Astrocyte (in vitro differentiated cells and primary cell): ENCODE measurements around the gene TFEB. TPM values are rescaled to one million over a fixed set of nuclear protein-coding genes. Genes with fewer than 3 reads are reported as not detected.

Source experiments
- DNase-seq: peaks from one replicate; pipeline ENCODE4 v3.0.0-alpha.2; 2010; ENCODE audit warnings: low read depth
- FAIRE-seq: peaks from 2 replicates; lab custom pipeline; 2011; peaks lifted over from hg19 to GRCh38; lab: Jason Lieb, UNC
- H2AFZ ChIP-seq: 2 replicates; pipeline ENCODE4 v1.6.0; 2012; ENCODE audit warnings: low read depth, low read length, inconsistent platforms
- H3K27ac ChIP-seq: 2 replicates; pipeline ENCODE4 v1.5.1; 2011; ENCODE audit warnings: low read depth, low read length, inconsistent platforms
- H3K27me3 ChIP-seq: 2 replicates; pipeline ENCODE4 v1.6.0; 2011; ENCODE audit warnings: low read length, inconsistent platforms; ENCODE audit not compliant: insufficient read depth
- H3K36me3 ChIP-seq: 2 replicates; pipeline ENCODE4 v1.5.1; 2011; ENCODE audit warnings: low read length, inconsistent platforms; ENCODE audit not compliant: insufficient read depth
- H3K4me1 ChIP-seq: 2 replicates; pipeline ENCODE4 v1.5.1; 2011; ENCODE audit warnings: low read length, inconsistent platforms; ENCODE audit not compliant: insufficient read depth
- H3K4me2 ChIP-seq: 2 replicates; pipeline ENCODE4 v1.6.0; 2012; ENCODE audit warnings: low read length, inconsistent platforms
- H3K4me3 ChIP-seq: 2 replicates; pipeline ENCODE4 v1.5.1; 2011; ENCODE audit warnings: low read depth, mild to moderate bottlenecking, low read length, inconsistent platforms; ENCODE audit not compliant: insufficient read depth
- H3K79me2 ChIP-seq: 2 replicates; pipeline ENCODE4 v1.6.0; 2012; ENCODE audit warnings: mild to moderate bottlenecking, low read length, inconsistent platforms; ENCODE audit not compliant: insufficient read depth
- H3K9ac ChIP-seq: 2 replicates; pipeline ENCODE4 v1.6.0; 2012; ENCODE audit warnings: mild to moderate bottlenecking, low read length, inconsistent platforms
- H3K9me3 ChIP-seq: 2 replicates; pipeline ENCODE4 v1.5.1; 2012; ENCODE audit warnings: low read depth, mild to moderate bottlenecking, low read length, inconsistent platforms; ENCODE audit not compliant: insufficient read depth
- H4K20me1 ChIP-seq: 2 replicates; pipeline ENCODE4 v1.6.0; 2012; ENCODE audit warnings: low read length, inconsistent platforms; ENCODE audit not compliant: insufficient read depth
- H3K27ac Mint-ChIP-seq: one replicate; pipeline ENCODE4 v1.8.0; 2021; ENCODE audit warnings: mild to moderate bottlenecking, mixed read lengths; ENCODE audit not compliant: unreplicated experiment
- H3K27me3 Mint-ChIP-seq: one replicate; pipeline ENCODE4 v1.8.0; 2021; ENCODE audit warnings: low read depth, mixed read lengths; ENCODE audit not compliant: unreplicated experiment
- H3K36me3 Mint-ChIP-seq: one replicate; pipeline ENCODE4 v1.8.0; 2021; ENCODE audit warnings: low read depth, mixed read lengths; ENCODE audit not compliant: unreplicated experiment
- H3K4me1 Mint-ChIP-seq: one replicate; pipeline ENCODE4 v1.8.0; 2021; ENCODE audit warnings: low read depth, mixed read lengths; ENCODE audit not compliant: unreplicated experiment
- H3K4me3 Mint-ChIP-seq: one replicate; pipeline ENCODE4 v1.8.0; 2021; ENCODE audit warnings: mild to moderate bottlenecking, moderate library complexity, mixed read lengths; ENCODE audit not compliant: unreplicated experiment
- H3K9me3 Mint-ChIP-seq: one replicate; pipeline ENCODE4 v1.8.0; 2021; ENCODE audit warnings: mild to moderate bottlenecking, mixed read lengths; ENCODE audit not compliant: unreplicated experiment
- CTCF ChIP-seq: IDR thresholded peaks from 2 replicates; pipeline ENCODE4 v1.5.1; 2011; ENCODE audit warnings: low read depth, mild to moderate bottlenecking, inconsistent platforms, low read length, moderate library complexity; ENCODE audit not compliant: insufficient read depth
- EZH2 ChIP-seq: IDR thresholded peaks from 2 replicates; pipeline ENCODE4 v1.6.1; 2012; ENCODE audit warnings: mild to moderate bottlenecking, low read length, inconsistent platforms; ENCODE audit not compliant: insufficient read depth
- total RNA-seq: library from RNA; stranded (reverse); gene quantifications from 2 replicates; pipeline ENCODE4 v1.2.1, GENCODE V29; 2021

TFEB gene
- total RNA-seq, 1 donor from 2014 or later, result 4.7 TPM

- peaks cover 15% of the 10 kb centered on the region for H3K4me1 ChIP-seq
Measured at GRCh38 chr6:41779336-41779735, 43.9 kb upstream of the TFEB start.

GRCh38 chr6:41778895-41779294 is 43.5 kb upstream of the TFEB start:
- Mint-ChIP-seq H3K27me3 (no peaks in the 10 kb centered on the region), H3K27ac (peak overlapping the region; percentile 80), H3K4me3 (peak overlapping the region; percentile 89), H3K9me3 (no peaks in the 10 kb centered on the region), H3K4me1 (peaks cover 14% of the 10 kb centered on the region), H3K36me3 (peaks cover 6% of the 10 kb centered on the region)
- H3K9me3 ChIP-seq, result no peaks in the 10 kb centered on the region
- no peaks in the 10 kb centered on the region for H3K79me2 ChIP-seq
- TF ChIP-seq CTCF (no peak), EZH2 (no peak)
- peak overlapping the region; percentile 74 for H3K4me3 ChIP-seq
- no peak for FAIRE-seq
- peak overlapping the region; percentile 83 for H3K9ac ChIP-seq
- peaks cover 15% of the 10 kb centered on the region for H3K4me1 ChIP-seq
- no peak overlapping the region for H3K27ac ChIP-seq
- DNase-seq, result no peak
- no peaks in the 10 kb centered on the region for H3K27me3 ChIP-seq
- H4K20me1 ChIP-seq, result no peaks in the 10 kb centered on the region
- H3K4me2 ChIP-seq, result peak overlapping the region; percentile 100
- H2AFZ ChIP-seq, result peak overlapping the region; percentile 81
- H3K36me3 ChIP-seq, result peaks cover 4% of the 10 kb centered on the region

More at GRCh38 chr6:41779336-41779735, 43.9 kb upstream of the TFEB start:
- Histone ChIP-seq H3K9me3 (no peaks in the 10 kb centered on the region), H3K4me2 (peak overlapping the region; percentile 100), H3K9ac (peak overlapping the region; percentile 83), H3K27me3 (no peaks in the 10 kb centered on the region), H3K27ac (no peak overlapping the region), H3K4me3 (peak overlapping the region; percentile 74), H3K79me2 (no peaks in the 10 kb centered on the region), H2AFZ (peak overlapping the region; percentile 81), H3K36me3 (peaks cover 4% of the 10 kb centered on the region), H4K20me1 (no peaks in the 10 kb centered on the region)
- TF ChIP-seq CTCF (no peak), EZH2 (no peak)
- H3K9me3 Mint-ChIP-seq, result no peaks in the 10 kb centered on the region
- peaks cover 3% of the 10 kb centered on the region for H3K36me3 Mint-ChIP-seq
- FAIRE-seq, result no peak
- H3K4me3 Mint-ChIP-seq, result peak overlapping the region; percentile 89
- no peaks in the 10 kb centered on the region for H3K27me3 Mint-ChIP-seq
- peaks cover 14% of the 10 kb centered on the region for H3K4me1 Mint-ChIP-seq
- no peak for DNase-seq
- H3K27ac Mint-ChIP-seq, result peak overlapping the region; percentile 80

- H3K4me3 Mint-ChIP-seq, result no peak overlapping the region
- no peak overlapping the region for H3K4me3 ChIP-seq
- DNase-seq (no peak), FAIRE-seq (no peak)
- no peak overlapping the region for H2AFZ ChIP-seq
- no peak overlapping the region for H3K9ac ChIP-seq
- H3K79me2 ChIP-seq, result no peaks in the 10 kb centered on the region
- TF ChIP-seq EZH2 (no peak), CTCF (no peak)
- peaks cover 4% of the 10 kb centered on the region for H3K36me3 ChIP-seq
- no peak overlapping the region for H3K27ac Mint-ChIP-seq
- H4K20me1 ChIP-seq, result no peaks in the 10 kb centered on the region
- no peaks in the 10 kb centered on the region for H3K27me3 ChIP-seq
- no peak overlapping the region for H3K4me2 ChIP-seq
- no peaks in the 10 kb centered on the region for H3K27me3 Mint-ChIP-seq
- H3K4me1 Mint-ChIP-seq, result peaks cover 14% of the 10 kb centered on the region
- H3K36me3 Mint-ChIP-seq, result peaks cover 6% of the 10 kb centered on the region
- no peak overlapping the region for H3K27ac ChIP-seq
- H3K9me3 ChIP-seq, result no peaks in the 10 kb centered on the region
- H3K9me3 Mint-ChIP-seq, result no peaks in the 10 kb centered on the region
- peaks cover 15% of the 10 kb centered on the region for H3K4me1 ChIP-seq
Measured at GRCh38 chr6:41777551-41778285, 42.3 kb upstream of the TFEB start.
